Esophagus squamous epithelium (tissue), 4 donors: ENCODE data around the gene PARD3.

Experiments
- POLR2A ChIP-seq, 4 donors: fragments of 450-650 bp; IDR thresholded peaks; one replicate each; pipeline ENCODE4 v1.6.1; 2017; ENCODE audit warnings: antibody characterized with exemption in 4 of 4, mild to moderate bottlenecking in 4 of 4, moderate library complexity in 3 of 4
- TF ChIP-seq, protein P1 (sequence below), 6 experiments: fragments of 450-650 bp in 4 of 6; fragments of 200-600 bp in 2 of 6; sonication (generic) in 2 of 6; IDR thresholded peaks; one replicate each; pipeline ENCODE4 v1.5.1; 2016 to 2019; ENCODE audit warnings: antibody characterized with exemption in 6 of 6, mild to moderate bottlenecking in 4 of 6, moderate library complexity in 4 of 6

DNA sequence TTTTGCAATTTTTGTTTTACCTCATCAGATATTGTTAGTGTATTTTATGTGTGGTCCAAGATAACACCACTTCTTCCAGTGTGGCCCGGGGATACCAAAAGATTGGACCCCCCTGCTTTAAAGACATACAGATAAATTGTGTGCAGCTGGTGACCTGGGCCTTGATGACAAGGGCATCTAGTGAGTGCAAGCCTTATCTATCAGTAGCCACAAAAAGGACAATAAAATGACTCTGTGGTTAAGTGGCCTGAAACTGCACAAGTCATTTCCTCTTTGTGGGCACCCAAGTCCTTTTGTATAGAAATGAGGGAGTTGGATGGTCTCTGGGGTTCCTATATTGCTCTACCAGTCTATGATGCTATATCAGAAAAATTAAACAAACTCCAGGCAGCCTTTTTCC lies 98.1 kb downstream of the PARD3 start:
- no peak for TF ChIP-seq POLR2A (IDR thresholded peaks at IDR 0.05)
- TF ChIP-seq, protein P1, sequence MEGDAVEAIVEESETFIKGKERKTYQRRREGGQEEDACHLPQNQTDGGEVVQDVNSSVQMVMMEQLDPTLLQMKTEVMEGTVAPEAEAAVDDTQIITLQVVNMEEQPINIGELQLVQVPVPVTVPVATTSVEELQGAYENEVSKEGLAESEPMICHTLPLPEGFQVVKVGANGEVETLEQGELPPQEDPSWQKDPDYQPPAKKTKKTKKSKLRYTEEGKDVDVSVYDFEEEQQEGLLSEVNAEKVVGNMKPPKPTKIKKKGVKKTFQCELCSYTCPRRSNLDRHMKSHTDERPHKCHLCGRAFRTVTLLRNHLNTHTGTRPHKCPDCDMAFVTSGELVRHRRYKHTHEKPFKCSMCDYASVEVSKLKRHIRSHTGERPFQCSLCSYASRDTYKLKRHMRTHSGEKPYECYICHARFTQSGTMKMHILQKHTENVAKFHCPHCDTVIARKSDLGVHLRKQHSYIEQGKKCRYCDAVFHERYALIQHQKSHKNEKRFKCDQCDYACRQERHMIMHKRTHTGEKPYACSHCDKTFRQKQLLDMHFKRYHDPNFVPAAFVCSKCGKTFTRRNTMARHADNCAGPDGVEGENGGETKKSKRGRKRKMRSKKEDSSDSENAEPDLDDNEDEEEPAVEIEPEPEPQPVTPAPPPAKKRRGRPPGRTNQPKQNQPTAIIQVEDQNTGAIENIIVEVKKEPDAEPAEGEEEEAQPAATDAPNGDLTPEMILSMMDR (IDR thresholded peaks at IDR 0.05) = no peak
